GM18520 (cell line): ENCODE data around the gene TRUB1.
"Not testable (repeated sequence)": the region's sequence is repeated elsewhere in the genome, so short reads cannot be mapped to it uniquely, and the experiment has no call there.

Experiments used
- ATAC-seq: cut with Tn5 transposase; IDR thresholded peaks from one replicate; pipeline ENCODE4 v1.9.1; 2021; ENCODE audit not compliant: unreplicated experiment

Gene TRUB1

DNA sequence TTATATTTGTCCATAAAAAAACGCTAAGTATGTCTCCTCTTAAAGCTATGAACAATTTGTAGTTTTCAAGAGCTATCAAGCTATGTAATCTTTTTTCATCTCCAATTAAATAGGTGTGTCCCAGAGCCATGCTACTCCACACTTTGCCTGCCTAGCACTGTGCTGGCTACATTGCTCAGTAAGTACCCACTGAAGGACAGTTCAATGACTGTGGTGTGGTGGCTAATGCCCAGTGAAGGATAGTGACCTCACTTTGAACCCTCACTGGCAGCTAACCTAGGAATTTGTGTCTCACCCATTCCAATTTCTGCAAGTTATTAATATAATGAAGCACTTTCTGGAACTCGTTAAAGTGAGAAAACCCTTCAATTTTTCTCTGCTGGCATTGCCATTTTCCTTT is 14.4 kb upstream of the TRUB1 start:
- no peak for ATAC-seq

DNA sequence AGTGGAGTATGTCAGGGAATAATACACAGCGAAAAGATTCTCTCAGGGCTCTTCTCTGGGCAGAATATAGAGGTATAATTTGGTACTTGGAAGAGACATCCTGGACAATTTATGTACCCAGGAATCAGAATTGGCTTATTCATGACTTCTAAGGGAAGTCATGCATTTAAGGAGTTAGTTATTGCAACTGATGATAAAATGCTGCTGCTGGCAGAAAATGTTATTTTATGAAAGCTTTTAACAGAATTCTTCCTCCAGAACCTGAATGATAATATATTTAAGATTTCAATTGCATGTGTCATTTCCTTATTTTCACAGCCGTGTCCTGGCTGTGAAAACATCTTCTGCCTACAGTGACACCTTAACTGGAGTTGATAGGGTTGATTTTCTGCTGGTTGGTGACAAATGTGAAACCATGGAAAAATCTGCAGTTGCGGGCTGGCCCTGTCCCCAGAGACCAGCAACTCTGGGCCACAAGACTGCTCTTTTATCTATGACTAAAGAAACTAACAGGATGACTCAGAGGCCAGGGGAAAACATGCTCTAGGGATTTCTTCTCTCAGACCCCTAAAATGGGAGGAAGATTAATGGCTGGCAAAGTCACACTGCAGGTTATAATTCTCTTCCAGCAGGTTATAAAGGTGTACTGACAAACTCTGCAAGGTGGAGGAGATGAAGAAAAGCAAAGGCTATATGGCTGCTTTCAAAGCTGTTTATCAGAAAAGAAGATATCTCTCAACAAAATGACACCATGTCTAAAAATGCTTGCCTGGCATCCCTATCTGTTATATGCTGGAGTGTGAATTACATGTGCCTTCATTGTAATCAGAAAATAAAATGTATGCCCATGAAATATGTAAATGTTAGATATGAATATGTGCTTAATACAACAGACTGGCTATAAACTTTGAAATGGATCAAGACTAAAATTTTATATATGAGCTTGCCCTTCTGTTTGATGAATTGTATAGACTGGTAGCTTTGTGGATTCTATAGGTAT is 12.1 kb upstream of the TRUB1 start:
- peak; percentile 65 for ATAC-seq

DNA sequence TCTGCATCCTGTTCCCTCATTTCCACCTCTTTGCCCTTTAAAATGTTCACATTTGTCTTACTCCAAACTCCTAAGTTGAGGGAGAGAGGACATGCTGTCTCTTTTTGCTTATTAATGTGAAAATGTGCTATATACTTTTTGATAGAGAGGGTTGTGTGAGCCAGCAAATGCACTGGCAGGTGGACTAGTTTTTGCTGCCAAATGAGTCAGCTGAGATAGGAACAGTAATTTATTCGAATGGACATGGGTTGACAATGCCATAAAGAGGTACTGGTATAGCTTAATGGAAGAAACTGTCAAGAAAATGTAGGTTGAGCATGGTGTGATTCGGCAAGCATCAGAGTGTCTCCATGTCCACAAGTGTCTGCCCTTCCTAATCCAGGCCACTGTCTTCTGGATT is 9.2 kb upstream of the TRUB1 start:
- no peak for ATAC-seq

DNA sequence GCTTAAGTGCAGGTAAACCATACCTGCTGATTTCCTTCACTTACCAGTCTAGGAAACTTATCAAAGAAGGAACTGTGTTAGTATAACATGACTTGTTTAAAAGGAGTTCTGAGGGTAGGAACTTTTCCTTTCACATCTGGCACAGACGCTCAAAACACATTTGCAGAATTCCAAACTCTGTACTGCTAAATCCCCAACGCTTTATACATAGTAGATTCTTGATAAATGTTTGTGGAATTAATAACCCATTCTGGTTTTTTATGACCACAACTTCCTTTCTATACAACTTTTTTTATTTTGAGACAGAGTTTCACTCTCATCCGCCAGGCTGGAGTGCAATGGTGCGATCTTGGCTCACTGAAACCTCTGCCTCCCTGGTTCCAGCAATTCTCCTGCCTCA is 7.7 kb upstream of the TRUB1 start:
- ATAC-seq, result no peak

DNA sequence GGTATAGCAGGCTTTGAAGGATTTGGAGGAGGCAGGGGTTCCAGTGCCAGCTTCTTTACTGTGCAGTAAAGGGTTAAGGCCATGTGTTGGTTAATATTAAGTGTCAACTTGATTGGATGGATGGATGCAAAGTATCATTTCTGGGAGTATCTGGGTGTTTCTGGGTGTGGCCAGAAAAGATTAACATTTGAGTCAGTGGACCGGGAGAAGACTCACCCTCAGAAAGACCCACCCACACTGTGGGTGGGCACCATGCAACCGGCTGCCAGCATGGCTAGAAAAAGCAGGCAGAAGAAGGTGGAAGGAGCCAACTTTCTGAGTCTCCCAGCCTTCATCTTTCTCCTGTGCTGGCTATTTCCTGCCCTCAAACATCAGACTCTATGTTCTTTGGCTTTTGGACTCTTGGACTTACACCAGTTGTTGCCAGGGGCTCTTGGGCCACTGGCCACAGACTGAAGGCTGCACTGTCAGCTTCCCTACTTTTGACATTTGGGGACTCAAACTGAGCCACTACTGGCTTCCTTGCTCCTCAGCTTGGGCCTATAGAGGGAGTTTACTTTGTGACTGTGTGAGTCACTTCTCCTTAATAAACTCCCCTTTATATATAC is 6.8 kb upstream of the TRUB1 start:
- ATAC-seq, result no peak

DNA sequence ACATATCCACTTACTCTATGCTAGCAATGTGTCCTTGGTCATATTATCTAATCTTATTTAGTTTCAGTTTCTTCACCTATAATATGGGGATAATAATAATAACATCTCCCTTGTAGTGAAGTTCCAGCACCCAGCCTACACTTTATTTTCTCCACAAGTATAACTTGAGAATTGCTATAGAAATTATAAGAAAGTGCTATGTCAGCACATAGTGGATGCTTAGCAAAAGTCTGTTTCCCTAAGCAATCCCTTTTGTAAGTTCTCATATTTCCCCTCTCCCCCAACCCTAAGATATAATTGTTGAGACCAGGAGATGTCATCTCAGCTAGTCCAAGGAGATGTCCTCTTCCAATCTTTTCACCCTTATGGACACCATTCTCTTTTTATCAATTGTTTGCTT is 5.8 kb upstream of the TRUB1 start:
- ATAC-seq, result no peak

DNA sequence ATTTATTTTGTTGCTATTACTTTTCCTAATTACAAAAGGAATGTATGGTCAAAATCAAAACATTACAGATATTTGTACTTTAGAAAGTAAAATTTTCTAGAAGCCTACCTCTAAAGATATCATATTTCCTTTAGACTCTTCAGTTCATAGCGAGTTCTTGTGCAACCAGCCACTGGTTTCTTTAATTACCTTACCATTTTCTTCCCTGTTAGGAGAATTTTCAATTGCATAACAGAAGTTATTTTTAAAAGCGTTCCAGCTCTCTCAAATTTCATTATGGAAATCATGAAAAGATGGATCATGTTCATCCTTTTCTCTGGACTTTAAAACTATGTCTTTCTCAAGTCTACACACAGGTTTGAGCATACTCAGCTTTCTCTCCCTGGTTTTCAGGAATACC is 5.0 kb upstream of the TRUB1 start:
- ATAC-seq, result no peak

DNA sequence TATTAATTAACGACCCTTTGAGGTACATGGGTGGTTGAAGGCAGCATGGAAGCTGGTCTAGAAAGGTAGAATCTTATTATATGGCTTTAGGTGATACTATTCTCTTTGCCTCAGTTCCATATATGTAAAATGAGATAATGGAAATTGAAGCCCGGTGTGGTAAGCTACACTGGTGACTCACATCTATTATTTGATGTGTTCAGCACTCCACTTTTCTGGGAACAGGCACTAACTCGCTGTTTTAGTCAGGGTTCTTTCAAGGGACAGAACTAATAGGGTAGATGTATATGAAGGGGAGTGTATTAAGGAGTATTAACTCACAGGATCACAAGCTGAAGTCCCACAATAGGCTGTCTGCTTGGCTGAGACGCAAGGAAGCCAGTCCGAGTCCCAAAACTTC is 4.4 kb upstream of the TRUB1 start:
- no peak for ATAC-seq

DNA sequence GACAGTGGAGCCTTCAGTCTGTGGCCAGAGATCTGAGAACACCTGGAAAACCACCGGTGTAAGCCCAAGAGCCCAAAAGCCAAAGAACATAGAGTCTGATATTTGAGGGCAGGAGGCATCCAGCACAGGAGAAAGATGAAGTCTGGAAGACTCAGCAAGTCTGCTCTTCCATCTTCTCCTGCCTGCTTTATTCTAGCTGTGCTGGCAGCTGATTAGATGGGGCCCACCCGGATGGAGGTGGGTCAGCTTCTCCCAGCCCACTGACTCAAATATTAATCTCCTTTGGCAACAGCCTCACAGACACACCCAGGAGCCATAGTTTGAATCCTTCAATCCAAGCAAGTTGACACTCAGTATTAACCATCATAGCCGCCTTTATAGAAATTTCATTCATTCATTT is 4.0 kb upstream of the TRUB1 start:
- not testable (repeated sequence) for ATAC-seq

DNA sequence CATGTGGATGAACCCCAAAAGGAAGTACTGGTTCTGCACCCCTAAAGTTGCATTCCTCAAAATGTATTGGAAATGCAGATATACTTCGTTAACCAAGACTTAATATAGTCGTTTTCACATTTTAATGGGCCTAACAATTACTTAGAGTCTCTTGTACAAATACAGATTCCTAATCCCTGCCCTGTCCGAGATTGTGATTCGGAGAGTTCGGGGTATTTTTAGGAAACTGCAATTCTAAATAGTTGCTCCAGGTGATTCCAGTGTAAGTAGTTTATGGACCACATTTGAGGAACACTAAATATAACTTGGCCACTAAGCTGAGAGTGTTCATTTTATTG is 830 bp downstream of the TRUB1 start:
- ATAC-seq, result no peak

DNA sequence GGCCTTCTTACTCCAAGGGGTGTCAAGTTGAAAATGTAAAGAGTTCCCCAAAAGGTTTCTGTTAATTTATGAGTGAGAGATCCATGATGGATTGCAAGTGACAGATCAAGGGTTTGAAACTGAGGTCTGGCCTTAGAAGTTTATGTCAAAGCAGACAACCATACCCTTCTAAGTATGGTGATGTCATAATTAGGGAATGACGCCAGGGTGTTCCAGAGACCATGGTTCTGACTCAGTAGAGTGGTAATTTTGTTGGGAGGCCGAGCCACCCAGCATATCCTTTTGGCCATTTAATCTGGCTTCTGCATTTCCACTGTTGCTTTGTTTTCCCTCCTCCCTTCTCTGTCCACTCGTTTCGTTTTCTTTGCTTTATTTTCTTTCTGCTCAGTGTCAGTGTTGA is 2.7 kb downstream of the TRUB1 start:
- no peak for ATAC-seq

DNA sequence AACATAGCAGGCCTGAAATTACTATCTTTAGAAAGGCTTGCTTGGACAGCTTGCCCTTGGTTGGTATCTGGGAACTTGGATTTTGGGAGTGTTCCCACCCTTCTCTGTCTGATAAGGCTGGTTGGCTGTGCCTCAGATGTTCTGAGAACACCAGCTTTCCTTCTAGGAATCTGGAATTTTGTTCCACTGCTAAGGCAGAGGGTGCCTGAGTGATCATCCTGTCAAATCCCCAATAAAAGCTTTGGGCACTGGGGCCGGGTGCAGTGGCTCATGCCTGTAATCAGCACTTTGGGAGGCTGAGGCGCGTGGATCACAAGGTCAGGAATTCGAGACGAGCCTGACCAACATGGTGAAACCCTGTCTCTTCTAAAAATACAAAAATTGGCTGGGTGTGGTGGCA is 5.0 kb downstream of the TRUB1 start:
- no peak for ATAC-seq

DNA sequence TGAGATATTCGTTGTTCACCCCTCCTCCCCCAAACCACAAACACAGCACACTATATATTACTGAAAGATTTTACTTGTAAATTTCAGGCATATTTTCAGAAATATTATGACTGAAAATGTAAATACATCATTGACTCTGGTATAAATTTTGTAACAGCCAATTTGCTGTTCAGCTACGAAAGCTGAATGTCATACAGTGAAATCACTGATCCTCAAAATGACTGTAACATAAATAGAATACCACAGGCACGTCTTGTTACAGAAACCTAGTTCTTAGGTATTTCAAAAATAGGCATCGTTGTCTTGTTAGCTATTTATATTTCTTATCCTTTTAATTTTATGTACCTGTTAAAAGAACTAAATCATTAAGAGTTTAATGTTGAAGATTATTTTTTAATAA is 15.1 kb downstream of the TRUB1 start:
- no peak for ATAC-seq

DNA sequence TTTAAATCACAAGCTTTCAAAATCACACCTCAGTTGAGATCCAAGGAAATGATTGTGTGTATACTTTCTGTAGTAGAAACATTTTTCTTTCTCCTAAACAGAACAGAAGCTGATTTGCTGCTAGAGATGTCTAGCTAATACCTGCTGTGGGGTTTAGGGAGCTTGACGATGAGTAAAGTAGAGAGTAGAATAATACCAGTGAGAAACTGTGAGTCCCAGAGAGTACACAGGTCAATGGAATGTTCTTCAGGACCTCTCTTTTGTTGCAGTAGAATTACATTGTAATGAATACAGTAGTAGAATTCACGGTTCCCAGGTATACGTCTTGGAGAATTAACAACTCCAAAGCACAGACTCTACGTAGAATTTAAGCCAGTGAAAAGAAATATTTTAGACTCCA is 18.0 kb downstream of the TRUB1 start:
- ATAC-seq, result no peak

DNA sequence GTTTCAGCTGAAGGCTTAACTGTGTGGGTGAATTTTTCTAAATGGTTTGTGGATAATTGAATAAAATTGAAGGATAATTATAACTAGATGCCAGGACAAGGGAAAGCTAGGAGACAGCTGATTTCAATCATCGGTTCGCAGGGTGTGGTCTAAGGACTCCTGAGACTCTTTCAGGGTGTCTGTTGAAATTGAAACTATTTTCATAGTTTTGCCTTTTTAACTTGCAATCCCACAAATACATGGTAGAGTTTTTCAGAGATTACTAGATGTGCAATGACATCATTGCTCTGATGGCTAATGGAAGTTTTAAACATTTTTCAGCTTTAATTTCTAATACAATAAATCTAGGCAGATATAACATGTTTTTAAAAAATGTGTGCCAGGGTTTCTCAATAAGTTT is 18.5 kb downstream of the TRUB1 start:
- no peak for ATAC-seq

DNA sequence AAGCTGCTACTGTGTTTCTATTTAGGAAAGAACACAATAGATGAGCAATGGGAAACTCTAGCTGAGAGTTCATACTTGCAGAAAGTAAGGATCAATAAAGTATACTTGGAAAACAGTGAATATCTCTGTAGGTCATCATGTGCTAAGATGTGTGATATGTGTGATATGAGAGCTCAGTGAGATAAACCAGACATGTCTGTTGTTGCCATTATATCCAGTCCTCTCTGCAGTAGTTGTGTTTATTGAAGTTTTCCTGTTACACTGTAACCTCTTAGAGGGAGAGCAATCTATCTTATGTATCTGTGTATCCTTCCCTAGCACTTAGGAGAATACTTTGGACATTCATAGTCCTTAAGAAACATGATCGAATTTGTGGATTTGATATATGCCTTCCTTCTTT is 19.1 kb downstream of the TRUB1 start:
- no peak for ATAC-seq

DNA sequence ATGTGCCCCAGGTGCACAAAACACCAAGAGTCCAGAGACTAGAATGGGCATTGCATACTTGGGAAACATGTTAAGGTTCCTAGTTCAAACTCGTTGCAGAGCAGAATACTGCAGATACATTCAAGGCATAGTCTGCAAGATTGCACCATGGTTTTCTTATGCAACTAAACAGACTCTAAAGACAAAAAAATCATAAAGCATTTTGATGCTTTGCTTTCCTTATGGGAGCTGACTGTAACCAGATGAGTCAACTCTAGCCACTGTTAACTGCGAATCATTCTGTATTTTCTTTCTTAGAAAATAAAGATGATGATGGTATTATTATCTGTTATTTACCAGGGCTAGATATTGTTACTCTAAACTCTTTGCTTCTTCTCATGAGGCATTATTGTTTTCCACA is 19.7 kb downstream of the TRUB1 start:
- ATAC-seq, result no peak

DNA sequence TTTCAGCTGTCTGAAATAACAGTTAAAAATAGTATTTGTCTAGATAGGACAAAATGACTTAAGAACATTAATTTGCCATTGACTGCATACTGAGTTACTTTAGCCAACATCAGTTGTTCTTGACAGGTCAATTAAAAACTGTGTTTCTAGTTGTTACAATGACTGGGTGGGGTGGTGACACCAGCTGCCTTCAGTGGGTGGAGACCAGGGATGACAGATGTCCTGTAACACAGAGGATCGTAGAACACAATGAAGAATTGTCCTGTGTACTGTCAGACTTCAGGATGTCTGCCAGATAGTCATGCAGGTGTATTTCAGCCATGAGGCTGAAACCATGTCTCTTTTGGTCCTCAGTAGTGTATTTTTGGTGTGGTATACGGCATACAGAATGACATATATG is 24.4 kb downstream of the TRUB1 start:
- no peak for ATAC-seq

DNA sequence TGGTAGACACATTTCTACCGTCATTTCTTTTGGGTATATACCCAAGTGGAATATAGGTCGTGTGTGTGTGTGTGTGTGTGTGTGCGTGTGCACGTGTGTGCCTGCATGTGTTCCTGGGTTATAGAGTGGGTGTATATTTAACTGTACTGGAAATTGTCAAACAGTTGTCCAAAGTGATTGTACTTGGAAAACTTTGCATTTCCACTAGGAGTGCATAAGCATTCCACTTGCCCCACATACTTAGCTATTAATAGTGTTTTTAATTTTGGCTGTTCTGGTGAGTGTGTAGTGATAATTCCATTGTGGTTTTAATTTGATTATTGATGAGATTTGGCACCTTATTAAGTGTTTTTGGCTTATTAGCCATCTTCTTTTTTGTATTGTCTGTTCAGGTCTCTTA is 25.9 kb downstream of the TRUB1 start:
- no peak for ATAC-seq

DNA sequence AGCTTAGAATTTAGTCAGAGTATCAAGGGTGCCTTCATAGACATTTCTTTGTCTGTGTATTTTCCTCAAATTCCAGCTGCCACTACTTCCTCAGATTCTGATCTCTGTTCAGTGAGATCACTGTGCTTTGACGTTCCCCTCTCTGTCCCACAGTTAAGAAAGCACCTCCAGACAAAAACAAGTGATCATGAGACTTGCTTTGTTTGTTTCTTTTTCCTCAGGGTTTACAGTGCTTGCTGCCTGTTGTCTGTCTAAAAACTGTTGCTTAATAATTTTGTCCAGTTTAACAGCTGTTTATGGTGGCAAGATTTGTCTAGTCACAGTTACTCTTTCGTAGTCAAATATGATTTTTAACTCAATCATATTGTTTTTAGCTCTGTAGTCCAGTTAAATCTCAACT is 29.1 kb downstream of the TRUB1 start:
- no peak for ATAC-seq

DNA sequence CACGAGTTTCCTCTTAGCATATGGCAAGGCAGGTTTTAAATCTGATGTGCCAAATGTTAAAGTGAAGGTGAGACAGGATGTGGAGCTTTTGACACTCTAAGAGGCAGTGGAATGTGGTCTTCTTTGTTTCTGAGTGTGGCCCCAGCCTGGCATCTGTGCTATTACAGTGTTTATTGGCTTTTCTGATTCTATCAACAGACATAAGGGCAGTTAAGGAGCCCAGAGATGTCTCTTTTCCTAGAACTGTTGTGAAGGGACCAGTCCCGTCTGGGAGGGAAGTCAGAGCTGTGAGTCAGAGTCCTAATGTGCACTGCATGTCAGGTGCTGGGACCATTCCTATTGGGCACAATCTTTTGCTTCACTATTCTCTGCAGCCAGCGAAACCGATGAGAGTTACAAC is 32.5 kb downstream of the TRUB1 start:
- ATAC-seq, result no peak

DNA sequence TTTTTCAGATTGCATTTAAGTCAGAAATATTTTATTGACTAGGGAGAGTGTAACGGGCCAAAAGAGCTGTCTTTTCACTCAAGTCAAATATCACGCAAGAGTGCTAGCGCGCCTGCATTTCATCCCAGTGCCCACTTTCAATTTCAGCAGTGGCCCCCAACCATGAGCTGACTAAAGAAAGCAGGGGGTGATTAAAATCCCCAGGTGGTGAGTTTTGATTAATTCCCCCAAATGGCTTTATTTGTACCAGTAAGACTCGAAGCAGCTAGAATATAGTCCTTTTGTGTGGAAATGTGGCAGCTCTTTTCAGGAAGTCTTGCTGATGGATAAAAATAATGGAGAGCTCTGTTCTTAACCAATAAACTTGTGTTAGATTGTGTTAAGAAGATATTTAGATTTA is 35.3 kb downstream of the TRUB1 start:
- ATAC-seq, result no peak

DNA sequence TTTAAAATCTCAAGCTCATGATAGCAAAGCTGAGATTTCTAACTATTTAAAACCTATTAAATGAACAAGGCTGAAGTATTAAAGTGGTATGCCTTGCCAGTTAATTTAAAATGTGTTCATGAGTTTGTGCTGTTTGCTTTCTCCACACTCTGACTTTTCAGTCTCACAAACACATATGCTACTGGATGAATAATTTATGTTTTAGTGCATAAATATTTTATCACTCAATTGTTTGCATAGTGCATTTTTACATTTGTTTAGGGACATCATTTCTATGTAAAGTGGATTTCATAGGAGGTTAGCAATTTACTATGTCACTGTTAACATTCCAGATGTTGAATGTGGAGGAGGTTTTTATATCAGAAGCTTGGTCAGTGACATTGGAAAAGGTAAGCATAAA is 36.0 kb downstream of the TRUB1 start:
- no peak for ATAC-seq
